Neural cell (in vitro differentiated cells): ENCODE measurements around the gene LRMDA. TPM values are rescaled to one million over a fixed set of nuclear protein-coding genes. Genes with fewer than 3 reads are reported as not detected.

Experiments used
- H2AFZ ChIP-seq: fragments of 200-600, 300-800 bp; sonication (generic), shearing (Covaris generic); 2 replicates; pipeline ENCODE4 v1.6.0; 2014; ENCODE audit warnings: low read depth, mild to moderate bottlenecking, antibody characterized with exemption, low read length, moderate library complexity
- H3F3A ChIP-seq: fragments of 200-600 bp; shearing (Covaris generic); 2 replicates; pipeline ENCODE4 v1.6.1; 2016; ENCODE audit warnings: mild to moderate bottlenecking, moderate library complexity, mixed read lengths, antibody characterized with exemption, low read length; ENCODE audit not compliant: insufficient read depth, poor library complexity, severe bottlenecking
- H3K27ac ChIP-seq: fragments of 200-600, 300-800 bp; sonication (generic), shearing (Covaris generic); 2 replicates; pipeline ENCODE4 v1.5.1; 2014; ENCODE audit warnings: mild to moderate bottlenecking, low read length, moderate library complexity
- H3K27me3 ChIP-seq: fragments of 300-800, 200-600 bp; sonication (generic), shearing (Covaris generic); 2 replicates; pipeline ENCODE4 v1.6.0; 2014; ENCODE audit warnings: mild to moderate bottlenecking, low read depth, low read length, moderate library complexity; ENCODE audit not compliant: insufficient read depth
- H3K36me3 ChIP-seq: fragments of 300-800, 200-600 bp; sonication (generic), shearing (Covaris generic); 2 replicates; pipeline ENCODE4 v1.5.1; 2014; ENCODE audit warnings: mild to moderate bottlenecking, antibody characterized with exemption, low read length, moderate library complexity; ENCODE audit not compliant: insufficient read depth
- H3K4me2 ChIP-seq: fragments of 300-800, 200-600 bp; sonication (generic), shearing (Covaris generic); 2 replicates; pipeline ENCODE4 v1.6.0; 2014; ENCODE audit warnings: mild to moderate bottlenecking, low read length
- H3K4me3 ChIP-seq: fragments of 300-800, 200-600 bp; sonication (generic), shearing (Covaris generic); 2 replicates; pipeline ENCODE4 v1.5.1; 2014; ENCODE audit warnings: mild to moderate bottlenecking, low read length, moderate library complexity
- H3K79me2 ChIP-seq: fragments of 200-600 bp; shearing (Covaris generic); replicated peaks from 2 replicates; pipeline ENCODE4 v1.6.0; 2014; ENCODE audit warnings: mild to moderate bottlenecking, low read length, moderate library complexity; ENCODE audit not compliant: insufficient read depth
- H3K9ac ChIP-seq: fragments of 300-800, 200-600 bp; sonication (generic), shearing (Covaris generic); 2 replicates; pipeline ENCODE4 v1.6.1; 2016; ENCODE audit warnings: mild to moderate bottlenecking, low read length, mixed read lengths
- H3K9me2 ChIP-seq: fragments of 200-600 bp; shearing (Covaris generic); 2 replicates; pipeline ENCODE4 v1.6.1; 2016; ENCODE audit warnings: mild to moderate bottlenecking, low read length, mixed read lengths; ENCODE audit not compliant: insufficient read depth
- H3K9me3 ChIP-seq: fragments of 200-600, 300-800 bp; sonication (generic), shearing (Covaris generic); 2 replicates; pipeline ENCODE4 v1.6.1; 2016; ENCODE audit warnings: mild to moderate bottlenecking, mixed run types, low read length, moderate library complexity, mixed read lengths
- H4K20me1 ChIP-seq: fragments of 200-600 bp; shearing (Covaris generic); 2 replicates; pipeline ENCODE4 v1.6.1; 2016; ENCODE audit warnings: mild to moderate bottlenecking, mixed run types; ENCODE audit not compliant: insufficient read depth
- EP300 ChIP-seq: fragments of 450-650 bp; conservative IDR thresholded peaks from 2 replicates; pipeline ENCODE4 v1.6.1; 2014; ENCODE audit warnings: antibody characterized with exemption, mild to moderate bottlenecking, moderate library complexity; ENCODE audit not compliant: poor library complexity, severe bottlenecking
- EZH2 ChIP-seq: fragments of 200-600, 300-800 bp; shearing (Covaris generic), sonication (generic); IDR thresholded peaks from 2 replicates; pipeline ENCODE4 v1.6.1; 2014; ENCODE audit warnings: antibody characterized with exemption, low read length, borderline replicate concordance, mild to moderate bottlenecking; ENCODE audit not compliant: insufficient read depth, poor library complexity, severe bottlenecking
- MXI1 ChIP-seq: fragments of 450-650 bp; conservative IDR thresholded peaks from 2 replicates; pipeline ENCODE4 v1.6.1; 2014; ENCODE audit warnings: antibody characterized with exemption, mild to moderate bottlenecking; ENCODE audit not compliant: poor library complexity, severe bottlenecking
- POLR2AphosphoS5 ChIP-seq: IDR thresholded peaks from 2 replicates; pipeline ENCODE4 v1.6.1; 2012
- RAD21 ChIP-seq: fragments of 450-650 bp; conservative IDR thresholded peaks from 2 replicates; pipeline ENCODE4 v1.6.1; 2014; ENCODE audit warnings: antibody characterized with exemption, mild to moderate bottlenecking, moderate library complexity
- SMC3 ChIP-seq: fragments of 450-650 bp; conservative IDR thresholded peaks from 2 replicates; pipeline ENCODE4 v1.6.1; 2014; ENCODE audit warnings: antibody characterized with exemption, mild to moderate bottlenecking, moderate library complexity; ENCODE audit not compliant: poor library complexity
- TAF1 ChIP-seq: IDR thresholded peaks from 2 replicates; pipeline ENCODE4 v1.6.1; 2012; ENCODE audit warnings: low read depth
- polyA plus RNA-seq: library from polyadenylated mRNA; depleted of rRNA; stranded (reverse); fragments of >200 nt; gene quantifications from 2 replicates; pipeline ENCODE4 v1.2.3, GENCODE V29; 2014
- TF ChIP-seq, protein P1 (sequence below): fragments of 450-650 bp; IDR thresholded peaks from 2 replicates; pipeline ENCODE4 v1.5.1; 2014; ENCODE audit warnings: antibody characterized with exemption, mild to moderate bottlenecking, moderate library complexity; ENCODE audit not compliant: poor library complexity, severe bottlenecking
- TF ChIP-seq, protein P2 (sequence below): IDR thresholded peaks from 2 replicates; pipeline ENCODE4 v1.6.1; 2012; ENCODE audit warnings: borderline replicate concordance

Gene LRMDA
- polyA plus RNA-seq, 1 donor from 2014 or later: 5.6 TPM

DNA sequence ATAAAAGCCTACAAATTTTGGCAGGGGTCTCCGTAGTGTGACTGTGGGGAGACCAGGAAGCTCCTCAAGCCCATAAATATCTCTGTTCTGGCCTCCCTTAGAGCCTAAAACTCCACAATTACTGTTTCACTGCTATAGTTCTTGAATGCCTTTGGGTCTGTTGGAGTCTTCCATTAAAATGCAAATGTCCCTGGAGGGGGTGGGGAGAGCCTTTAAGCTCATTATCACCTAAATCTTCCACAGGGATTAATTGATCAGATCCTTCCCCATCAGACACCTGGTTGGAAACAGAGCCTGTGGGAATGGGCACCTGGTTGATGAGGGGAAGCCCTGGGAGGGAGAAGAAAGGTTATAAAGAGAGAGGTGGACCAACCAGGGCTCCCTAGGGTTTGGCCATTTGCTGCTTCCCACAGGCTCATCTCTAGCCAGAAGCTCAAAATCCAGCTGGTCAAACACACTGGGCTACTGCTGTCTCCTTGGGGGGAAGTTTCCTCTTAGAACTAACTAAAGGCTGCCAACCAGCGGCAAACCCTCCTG, 718.2 kb downstream of the LRMDA start:
- Histone ChIP-seq H3K9me3 (peaks cover 5% of the 10 kb centered on the region), H3K9me2 (no peaks in the 10 kb centered on the region), H3K36me3 (no peaks in the 10 kb centered on the region), H2AFZ (no peak overlapping the region), H3K27me3 (no peaks in the 10 kb centered on the region), H3K79me2 (no peaks in the 10 kb centered on the region), H3K4me2 (no peak overlapping the region), H3K4me3 (no peak overlapping the region), H3F3A (no peaks in the 10 kb centered on the region), H4K20me1 (no peaks in the 10 kb centered on the region), H3K9ac (no peak overlapping the region), H3K27ac (no peak overlapping the region)
- TF ChIP-seq RAD21 (no peak), EP300 (no peak), SMC3 (no peak), MXI1 (no peak), POLR2AphosphoS5 (no peak), TAF1 (no peak), EZH2 (no peak)
- TF ChIP-seq, protein P1, sequence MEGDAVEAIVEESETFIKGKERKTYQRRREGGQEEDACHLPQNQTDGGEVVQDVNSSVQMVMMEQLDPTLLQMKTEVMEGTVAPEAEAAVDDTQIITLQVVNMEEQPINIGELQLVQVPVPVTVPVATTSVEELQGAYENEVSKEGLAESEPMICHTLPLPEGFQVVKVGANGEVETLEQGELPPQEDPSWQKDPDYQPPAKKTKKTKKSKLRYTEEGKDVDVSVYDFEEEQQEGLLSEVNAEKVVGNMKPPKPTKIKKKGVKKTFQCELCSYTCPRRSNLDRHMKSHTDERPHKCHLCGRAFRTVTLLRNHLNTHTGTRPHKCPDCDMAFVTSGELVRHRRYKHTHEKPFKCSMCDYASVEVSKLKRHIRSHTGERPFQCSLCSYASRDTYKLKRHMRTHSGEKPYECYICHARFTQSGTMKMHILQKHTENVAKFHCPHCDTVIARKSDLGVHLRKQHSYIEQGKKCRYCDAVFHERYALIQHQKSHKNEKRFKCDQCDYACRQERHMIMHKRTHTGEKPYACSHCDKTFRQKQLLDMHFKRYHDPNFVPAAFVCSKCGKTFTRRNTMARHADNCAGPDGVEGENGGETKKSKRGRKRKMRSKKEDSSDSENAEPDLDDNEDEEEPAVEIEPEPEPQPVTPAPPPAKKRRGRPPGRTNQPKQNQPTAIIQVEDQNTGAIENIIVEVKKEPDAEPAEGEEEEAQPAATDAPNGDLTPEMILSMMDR: no peak
- TF ChIP-seq, protein P2, sequence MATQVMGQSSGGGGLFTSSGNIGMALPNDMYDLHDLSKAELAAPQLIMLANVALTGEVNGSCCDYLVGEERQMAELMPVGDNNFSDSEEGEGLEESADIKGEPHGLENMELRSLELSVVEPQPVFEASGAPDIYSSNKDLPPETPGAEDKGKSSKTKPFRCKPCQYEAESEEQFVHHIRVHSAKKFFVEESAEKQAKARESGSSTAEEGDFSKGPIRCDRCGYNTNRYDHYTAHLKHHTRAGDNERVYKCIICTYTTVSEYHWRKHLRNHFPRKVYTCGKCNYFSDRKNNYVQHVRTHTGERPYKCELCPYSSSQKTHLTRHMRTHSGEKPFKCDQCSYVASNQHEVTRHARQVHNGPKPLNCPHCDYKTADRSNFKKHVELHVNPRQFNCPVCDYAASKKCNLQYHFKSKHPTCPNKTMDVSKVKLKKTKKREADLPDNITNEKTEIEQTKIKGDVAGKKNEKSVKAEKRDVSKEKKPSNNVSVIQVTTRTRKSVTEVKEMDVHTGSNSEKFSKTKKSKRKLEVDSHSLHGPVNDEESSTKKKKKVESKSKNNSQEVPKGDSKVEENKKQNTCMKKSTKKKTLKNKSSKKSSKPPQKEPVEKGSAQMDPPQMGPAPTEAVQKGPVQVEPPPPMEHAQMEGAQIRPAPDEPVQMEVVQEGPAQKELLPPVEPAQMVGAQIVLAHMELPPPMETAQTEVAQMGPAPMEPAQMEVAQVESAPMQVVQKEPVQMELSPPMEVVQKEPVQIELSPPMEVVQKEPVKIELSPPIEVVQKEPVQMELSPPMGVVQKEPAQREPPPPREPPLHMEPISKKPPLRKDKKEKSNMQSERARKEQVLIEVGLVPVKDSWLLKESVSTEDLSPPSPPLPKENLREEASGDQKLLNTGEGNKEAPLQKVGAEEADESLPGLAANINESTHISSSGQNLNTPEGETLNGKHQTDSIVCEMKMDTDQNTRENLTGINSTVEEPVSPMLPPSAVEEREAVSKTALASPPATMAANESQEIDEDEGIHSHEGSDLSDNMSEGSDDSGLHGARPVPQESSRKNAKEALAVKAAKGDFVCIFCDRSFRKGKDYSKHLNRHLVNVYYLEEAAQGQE: no peak

DNA sequence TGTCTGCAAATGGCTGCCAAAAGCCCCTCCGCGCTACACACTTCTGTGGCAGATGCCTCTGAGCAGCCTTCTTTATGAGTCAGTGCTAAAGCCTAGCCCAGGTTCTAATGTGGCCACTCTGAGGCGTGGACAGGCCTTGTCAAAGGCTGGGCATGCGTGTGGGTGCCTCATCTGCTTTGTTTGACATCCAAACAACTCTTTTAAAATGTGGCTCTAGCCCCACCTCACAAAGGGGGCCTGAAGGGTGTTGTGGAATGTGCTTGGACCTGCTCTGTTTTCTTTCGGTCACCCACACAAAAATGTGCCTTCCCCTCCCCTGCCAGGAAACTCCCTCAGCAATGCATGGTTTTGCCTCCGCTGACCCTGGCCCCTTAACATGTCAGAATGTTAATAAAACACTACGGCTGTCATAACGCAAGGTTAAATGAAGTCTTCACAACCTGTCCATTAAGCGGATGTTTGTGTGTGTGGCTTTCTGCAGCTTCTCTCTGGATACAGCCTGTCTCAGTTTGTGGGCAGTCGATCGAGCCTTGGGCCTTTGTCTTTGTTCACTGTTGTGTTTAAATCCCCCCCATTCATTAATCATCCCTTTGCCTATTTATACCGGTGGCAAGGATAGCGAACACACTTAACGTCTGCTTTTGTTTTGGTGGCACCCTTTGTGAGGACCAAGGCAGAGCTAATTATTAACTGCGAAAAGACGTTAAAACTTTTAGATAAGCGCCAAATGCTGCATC, 718.9 kb downstream of the LRMDA start:
- no peak overlapping the region for H3K4me3 ChIP-seq
- TF ChIP-seq POLR2AphosphoS5: no peak
- no peak overlapping the region for H3K9ac ChIP-seq
- H2AFZ ChIP-seq: no peak overlapping the region
- H3K4me2 ChIP-seq: no peak overlapping the region
- no peaks in the 10 kb centered on the region for H3K27me3 ChIP-seq
- no peaks in the 10 kb centered on the region for H3K9me2 ChIP-seq
- H3K79me2 ChIP-seq: no peaks in the 10 kb centered on the region
- H3K27ac ChIP-seq: no peak overlapping the region
- H3K9me3 ChIP-seq: peaks cover 5% of the 10 kb centered on the region
- no peaks in the 10 kb centered on the region for H4K20me1 ChIP-seq
- no peaks in the 10 kb centered on the region for H3K36me3 ChIP-seq
- H3F3A ChIP-seq: no peaks in the 10 kb centered on the region
